Kidney (tissue), 14 donors: ENCODE data around the gene DENND1B. TPM values are rescaled to one million over a fixed set of nuclear protein-coding genes. Genes with fewer than 3 reads are reported as not detected.
A peak's percentile ranks its signal among the peaks of the same experiment; 100 is the strongest.

Source experiments
- DNase-seq, 5 donors: peaks; one replicate each; pipeline ENCODE4 v3.0.0-alpha.2; 2013 to 2020
- FAIRE-seq: peaks from 2 replicates; lab custom pipeline; 2012; peaks lifted over from hg19 to GRCh38; lab: Jason Lieb, UNC
- H3K27ac ChIP-seq, 2 donors: one replicate each; pipeline ENCODE4 v1.7.0; 2013; ENCODE audit warnings: low read depth in 2 of 2, low read length in 2 of 2, inconsistent platforms in 1 of 2
- H3K27me3 ChIP-seq: one replicate; pipeline ENCODE4 v1.7.1; 2013; ENCODE audit warnings: low read length, inconsistent platforms; ENCODE audit not compliant: control insufficient read depth, insufficient read depth
- H3K36me3 ChIP-seq, 3 donors: one replicate each; pipeline versions ENCODE4 v1.7.0 to v1.7.1; 2013; ENCODE audit warnings: low read length in 3 of 3, control low read depth in 1 of 3, inconsistent platforms in 1 of 3; ENCODE audit not compliant: insufficient read depth in 3 of 3, control insufficient read depth in 2 of 3
- H3K4me1 ChIP-seq, 3 donors: one replicate each; pipeline versions ENCODE4 v1.7.0 to v1.7.1; 2013; ENCODE audit warnings: low read length in 3 of 3, inconsistent platforms in 1 of 3, low read depth in 1 of 3; ENCODE audit not compliant: control insufficient read depth in 2 of 3, insufficient read depth in 2 of 3
- H3K4me3 ChIP-seq, 3 donors: one replicate each; pipeline versions ENCODE4 v1.7.0 to v1.8.1; 2013; ENCODE audit warnings: low read length in 3 of 3, control low read depth in 1 of 3, inconsistent platforms in 1 of 3
- H3K9ac ChIP-seq, 3 donors: one replicate each; pipeline versions ENCODE4 v1.7.0 to v1.7.1; 2013; ENCODE audit warnings: low read length in 3 of 3, control low read depth in 1 of 3, inconsistent platforms in 1 of 3
- H3K9me3 ChIP-seq, 3 donors: one replicate each; pipeline versions ENCODE4 v1.7.0 to v1.7.1; 2013; ENCODE audit warnings: low read length in 3 of 3, control low read depth in 1 of 3, inconsistent platforms in 1 of 3; ENCODE audit not compliant: control insufficient read depth in 2 of 3, insufficient read depth in 1 of 3
- intact Hi-C: fragments of 100-400 bp; cut with DNase I; formaldehyde crosslinking; loops from one replicate; pipeline ENCODE4 v1.11.1; 2022
- polyA plus RNA-seq: library from polyadenylated mRNA; stranded (reverse); fragments of 350-450 nt; fragmentation: Illumina TruSeq; extraction: RNeasy Lipid Tissue Mini Kit (QIAGEN cat#74804); gene quantifications from one replicate; pipeline ENCODE4 v1.2.3, GENCODE V29; 2014; ENCODE audit warnings: low read depth, low replicate concordance; ENCODE audit not compliant: insufficient read depth
- total RNA-seq: library from RNA; stranded (reverse); fragmentation: NEBNext Ultra II Directional; extraction: Animal tissue kit (Norgen Biotek cat#: 25700); gene quantifications from one replicate; pipeline ENCODE4 v1.2.1, GENCODE V29; 2021
- TF ChIP-seq, protein P1 (sequence below): IDR thresholded peaks from 3 replicates; pipeline ENCODE4 v1.5.1; 2012; ENCODE audit warnings: mild to moderate bottlenecking, moderate library complexity, borderline replicate concordance; ENCODE audit not compliant: insufficient read depth; ENCODE audit errors: extremely low read depth
- donor health status: control.
- donor health status: control.
- donor health status: control.
- donor health status: control.
- donor health status: control.
- donor health status: DM: yes; HTN: yes; CAD: no.
- donor health status: Normal renal cell carcinoma (clear cell type).

Gene DENND1B
- total and polyA plus RNA-seq, 2 donors from 2014 or later: 3.1 to 20.6 TPM

DNA sequence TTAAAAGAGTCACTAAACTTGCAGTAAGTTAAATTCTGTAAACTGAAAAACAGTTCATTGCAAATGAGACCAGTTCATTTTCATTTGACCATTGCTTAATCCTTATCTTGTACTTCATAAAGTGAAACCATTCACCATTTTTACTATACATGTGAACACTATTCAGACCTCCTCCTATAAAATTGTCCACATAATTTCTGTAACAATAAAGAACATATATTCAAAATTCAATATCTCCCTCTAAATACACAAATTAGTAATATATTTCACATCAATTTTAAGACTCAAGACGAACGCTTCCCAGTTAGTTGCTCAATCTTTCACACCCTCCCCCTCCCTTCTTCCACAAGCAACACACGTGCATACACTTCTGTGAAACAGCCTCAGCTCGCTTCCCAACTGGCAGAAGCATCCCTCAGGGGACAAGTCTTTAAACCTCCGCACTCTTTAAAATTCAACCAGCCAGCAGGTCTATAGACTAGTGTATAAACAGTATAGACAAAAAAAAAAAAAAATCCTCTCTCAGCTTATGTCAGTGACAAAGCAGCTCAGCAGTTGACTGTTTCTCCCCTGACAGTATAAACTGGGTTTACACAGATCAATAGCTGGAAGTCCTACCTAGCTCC, 99.6 kb downstream of the DENND1B start:
- intact Hi-C loops: no loop called here
- peak overlapping the region in 2 of 3 donors; percentile 16 to 29 for H3K4me3 ChIP-seq
- no peak overlapping the region for H3K9ac ChIP-seq
- no peaks in the 10 kb centered on the region for H3K36me3 ChIP-seq
- H3K27me3 ChIP-seq: no peaks in the 10 kb centered on the region
- no peaks in the 10 kb centered on the region for H3K9me3 ChIP-seq
- DNase-seq: no peak
- TF ChIP-seq, protein P1, sequence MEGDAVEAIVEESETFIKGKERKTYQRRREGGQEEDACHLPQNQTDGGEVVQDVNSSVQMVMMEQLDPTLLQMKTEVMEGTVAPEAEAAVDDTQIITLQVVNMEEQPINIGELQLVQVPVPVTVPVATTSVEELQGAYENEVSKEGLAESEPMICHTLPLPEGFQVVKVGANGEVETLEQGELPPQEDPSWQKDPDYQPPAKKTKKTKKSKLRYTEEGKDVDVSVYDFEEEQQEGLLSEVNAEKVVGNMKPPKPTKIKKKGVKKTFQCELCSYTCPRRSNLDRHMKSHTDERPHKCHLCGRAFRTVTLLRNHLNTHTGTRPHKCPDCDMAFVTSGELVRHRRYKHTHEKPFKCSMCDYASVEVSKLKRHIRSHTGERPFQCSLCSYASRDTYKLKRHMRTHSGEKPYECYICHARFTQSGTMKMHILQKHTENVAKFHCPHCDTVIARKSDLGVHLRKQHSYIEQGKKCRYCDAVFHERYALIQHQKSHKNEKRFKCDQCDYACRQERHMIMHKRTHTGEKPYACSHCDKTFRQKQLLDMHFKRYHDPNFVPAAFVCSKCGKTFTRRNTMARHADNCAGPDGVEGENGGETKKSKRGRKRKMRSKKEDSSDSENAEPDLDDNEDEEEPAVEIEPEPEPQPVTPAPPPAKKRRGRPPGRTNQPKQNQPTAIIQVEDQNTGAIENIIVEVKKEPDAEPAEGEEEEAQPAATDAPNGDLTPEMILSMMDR: no peak
- H3K27ac ChIP-seq: no peak overlapping the region
- H3K4me1 ChIP-seq: no peaks in the 10 kb centered on the region
- no peak for FAIRE-seq

DNA sequence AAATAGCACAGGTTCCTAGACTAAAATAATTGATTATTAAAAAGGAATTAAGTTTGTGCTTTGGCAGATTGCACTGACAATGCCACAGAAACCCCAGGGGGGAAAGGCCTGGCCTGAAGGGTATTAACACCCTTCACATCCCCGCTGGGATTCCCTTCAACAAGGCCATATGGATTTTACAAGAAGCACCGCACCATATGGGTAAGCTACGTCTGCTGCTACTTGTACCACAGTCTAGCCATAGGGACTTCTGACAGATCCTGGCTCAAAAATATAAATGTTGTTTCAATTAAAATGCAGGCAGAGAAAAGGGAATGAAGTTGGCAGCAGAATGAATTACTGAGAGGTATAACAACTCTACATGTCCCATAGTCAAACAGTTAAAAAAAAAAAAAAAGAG, 101.0 kb downstream of the DENND1B start:
- Histone ChIP-seq H3K27ac (no peak overlapping the region), H3K9ac (no peak overlapping the region), H3K4me3 (no peak overlapping the region), H3K36me3 (no peaks in the 10 kb centered on the region), H3K9me3 (no peaks in the 10 kb centered on the region), H3K4me1 (no peaks in the 10 kb centered on the region), H3K27me3 (no peaks in the 10 kb centered on the region)
- DNase-seq: no peak
- intact Hi-C loops: no loop called here
- TF ChIP-seq, protein P1: no peak
- FAIRE-seq: no peak

DNA sequence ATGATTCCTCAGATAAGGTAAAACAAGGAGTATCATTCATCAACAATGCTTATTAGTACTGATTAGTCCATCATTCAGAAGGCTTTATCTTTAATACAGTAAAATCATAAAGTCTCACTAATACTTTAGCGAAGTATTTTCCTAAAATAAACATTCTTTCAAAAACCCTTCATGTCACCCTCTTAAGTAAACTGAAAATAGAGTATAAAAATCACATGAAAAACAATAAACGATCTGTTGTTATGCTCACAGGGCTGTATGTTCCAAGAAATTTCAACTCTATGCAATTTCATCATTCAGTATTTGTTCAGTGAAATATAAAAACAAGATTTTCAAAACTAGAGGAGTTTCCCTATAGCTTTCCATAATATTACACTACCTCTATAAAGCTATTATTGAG, 102.0 kb downstream of the DENND1B start:
- Histone ChIP-seq H3K36me3 (no peaks in the 10 kb centered on the region), H3K9ac (no peak overlapping the region), H3K27me3 (no peaks in the 10 kb centered on the region), H3K9me3 (no peaks in the 10 kb centered on the region), H3K4me3 (no peak overlapping the region), H3K27ac (no peak overlapping the region), H3K4me1 (no peaks in the 10 kb centered on the region)
- FAIRE-seq: no peak
- intact Hi-C loops: no loop called here
- DNase-seq: no peak
- TF ChIP-seq, protein P1: no peak

DNA sequence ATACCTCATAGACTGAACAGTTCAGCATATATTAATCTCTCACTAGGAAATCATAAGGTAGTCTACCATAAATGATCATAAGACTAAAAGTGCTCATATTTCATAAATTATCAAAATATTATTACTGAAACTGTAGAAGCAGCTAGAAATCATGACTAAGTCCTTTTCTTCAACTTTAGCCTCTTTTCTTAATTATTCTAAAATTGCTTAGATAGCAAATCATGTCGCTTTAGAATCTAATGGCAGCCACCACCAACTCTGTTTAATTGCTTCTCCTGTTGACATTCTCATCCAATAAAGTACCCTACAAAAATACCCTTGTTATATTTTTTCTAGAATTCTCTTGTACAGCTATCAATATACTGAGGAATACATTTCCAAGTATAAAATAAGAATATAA, 102.9 kb downstream of the DENND1B start:
- Histone ChIP-seq H3K36me3 (no peaks in the 10 kb centered on the region), H3K9ac (no peak overlapping the region), H3K9me3 (no peaks in the 10 kb centered on the region), H3K27me3 (no peaks in the 10 kb centered on the region), H3K4me3 (no peak overlapping the region), H3K27ac (no peak overlapping the region), H3K4me1 (no peaks in the 10 kb centered on the region)
- FAIRE-seq (no peak), DNase-seq (no peak)
- intact Hi-C loops: no loop called here
- TF ChIP-seq, protein P1: no peak
